Suprapubic skin (tissue), 4 donors: ENCODE measurements around the gene ECI2. TPM values are rescaled to one million over a fixed set of nuclear protein-coding genes. Genes with fewer than 3 reads are reported as not detected.
"Not testable (repeated sequence)": the region's sequence is repeated elsewhere in the genome, so short reads cannot be mapped to it uniquely, and the experiment has no call there.

Source experiments
- DNase-seq, 2 donors: peaks; one replicate each; pipeline ENCODE4 v3.0.0-alpha.2; 2019; ENCODE audit warnings: low spot score in 2 of 2
- H3K27ac ChIP-seq: fragments of 200-600 bp; sonication (generic); one replicate; pipeline ENCODE4 v1.5.1; 2019
- H3K27me3 ChIP-seq: fragments of 200-600 bp; sonication (generic); one replicate; pipeline ENCODE4 v1.5.1; 2019
- H3K36me3 ChIP-seq: fragments of 200-600 bp; sonication (generic); one replicate; pipeline ENCODE4 v1.5.1; 2019
- H3K4me1 ChIP-seq: fragments of 200-600 bp; sonication (generic); one replicate; pipeline ENCODE4 v1.5.1; 2019
- H3K4me3 ChIP-seq: fragments of 200-600 bp; sonication (generic); one replicate; pipeline ENCODE4 v1.5.1; 2019; ENCODE audit warnings: mild to moderate bottlenecking
- H3K9me3 ChIP-seq: fragments of 200-600 bp; sonication (generic); one replicate; pipeline ENCODE4 v1.5.1; 2019
- EP300 ChIP-seq: sonication (generic); formaldehyde crosslinking; IDR thresholded peaks from one replicate; pipeline ENCODE4 v1.6.1; 2017; ENCODE audit warnings: antibody characterized with exemption
- POLR2A ChIP-seq, 2 donors: fragments of 450-650 bp; IDR thresholded peaks; one replicate each; pipeline ENCODE4 v1.6.1; 2017; ENCODE audit warnings: antibody characterized with exemption in 2 of 2, mild to moderate bottlenecking in 2 of 2, moderate library complexity in 2 of 2
- POLR2AphosphoS5 ChIP-seq, 3 donors: sonication (generic); formaldehyde crosslinking; IDR thresholded peaks; one replicate each; pipeline ENCODE4 v1.6.1; 2017; ENCODE audit warnings: antibody characterized with exemption in 3 of 3
- whole genome bisulfite sequencing: methylation state at CpG from one replicate; pipeline ENCODE4 v1.1.5; 2018; 5-methylcytosine and 5-hydroxymethylcytosine counted together
- total RNA-seq, 4 donors: library from RNA; depleted of rRNA; stranded (reverse); fragments of >200 nt; gene quantifications; one replicate each; pipeline ENCODE4 v1.1.0, GENCODE V29; 2016
- TF ChIP-seq, protein P1 (sequence below), 2 donors: fragments of 200-600 bp in 1 of 2; fragments of 450-650 bp in 1 of 2; sonication (generic) in 1 of 2; IDR thresholded peaks; one replicate each; pipeline ENCODE4 v1.5.1; 2016 to 2019; ENCODE audit warnings: antibody characterized with exemption in 2 of 2, mild to moderate bottlenecking in 1 of 2, moderate library complexity in 1 of 2

Gene ECI2
- total RNA-seq, 4 donors from 2014 or later: 18.5 to 48.8 (median 35.4) TPM

GRCh38 chr6:4101298-4101697 is 34.1 kb downstream of the ECI2 start:
- Histone ChIP-seq H3K36me3 (no peaks in the 10 kb centered on the region), H3K4me1 (no peaks in the 10 kb centered on the region), H3K27me3 (no peaks in the 10 kb centered on the region), H3K27ac (no peak overlapping the region), H3K9me3 (no peaks in the 10 kb centered on the region), H3K4me3 (no peak overlapping the region)
- WGBS: 61% methylated on average over 3 of the region's 3 CpGs
- TF ChIP-seq, protein P1, sequence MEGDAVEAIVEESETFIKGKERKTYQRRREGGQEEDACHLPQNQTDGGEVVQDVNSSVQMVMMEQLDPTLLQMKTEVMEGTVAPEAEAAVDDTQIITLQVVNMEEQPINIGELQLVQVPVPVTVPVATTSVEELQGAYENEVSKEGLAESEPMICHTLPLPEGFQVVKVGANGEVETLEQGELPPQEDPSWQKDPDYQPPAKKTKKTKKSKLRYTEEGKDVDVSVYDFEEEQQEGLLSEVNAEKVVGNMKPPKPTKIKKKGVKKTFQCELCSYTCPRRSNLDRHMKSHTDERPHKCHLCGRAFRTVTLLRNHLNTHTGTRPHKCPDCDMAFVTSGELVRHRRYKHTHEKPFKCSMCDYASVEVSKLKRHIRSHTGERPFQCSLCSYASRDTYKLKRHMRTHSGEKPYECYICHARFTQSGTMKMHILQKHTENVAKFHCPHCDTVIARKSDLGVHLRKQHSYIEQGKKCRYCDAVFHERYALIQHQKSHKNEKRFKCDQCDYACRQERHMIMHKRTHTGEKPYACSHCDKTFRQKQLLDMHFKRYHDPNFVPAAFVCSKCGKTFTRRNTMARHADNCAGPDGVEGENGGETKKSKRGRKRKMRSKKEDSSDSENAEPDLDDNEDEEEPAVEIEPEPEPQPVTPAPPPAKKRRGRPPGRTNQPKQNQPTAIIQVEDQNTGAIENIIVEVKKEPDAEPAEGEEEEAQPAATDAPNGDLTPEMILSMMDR (IDR thresholded peaks at IDR 0.05): no peak
- no peak for DNase-seq

DNA sequence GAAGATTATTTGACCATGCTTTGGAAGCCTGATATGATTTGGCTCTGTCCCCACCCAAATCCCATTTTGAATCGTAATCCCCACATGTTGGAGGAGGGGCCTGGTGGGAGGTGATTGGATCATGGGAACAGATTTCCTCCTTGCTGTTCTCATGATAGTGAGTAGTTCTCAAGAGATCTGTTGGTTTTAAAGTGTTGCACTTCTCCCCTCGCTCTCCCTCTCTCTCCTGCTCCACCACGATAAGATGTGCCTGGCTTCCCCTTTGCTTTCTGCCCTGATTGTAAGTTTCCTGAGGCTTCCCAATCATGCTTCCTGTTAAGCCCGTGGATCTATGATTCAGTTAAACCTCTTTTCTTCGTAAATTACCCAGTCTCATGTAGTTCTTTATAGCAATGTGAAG is 34.7 kb downstream of the ECI2 start:
- no peaks in the 10 kb centered on the region for H3K27me3 ChIP-seq
- no peaks in the 10 kb centered on the region for H3K36me3 ChIP-seq
- H3K4me1 ChIP-seq: no peaks in the 10 kb centered on the region
- H3K4me3 ChIP-seq: no peak overlapping the region
- no peak overlapping the region for H3K27ac ChIP-seq
- no peak for DNase-seq
- H3K9me3 ChIP-seq: no peaks in the 10 kb centered on the region
- 82% methylated on average over 5 of the region's 5 CpGs for WGBS
- TF ChIP-seq EP300: no peak
- TF ChIP-seq POLR2A (IDR thresholded peaks at IDR 0.05): no peak
- no peak for TF ChIP-seq POLR2AphosphoS5 (IDR thresholded peaks at IDR 0.05)

DNA sequence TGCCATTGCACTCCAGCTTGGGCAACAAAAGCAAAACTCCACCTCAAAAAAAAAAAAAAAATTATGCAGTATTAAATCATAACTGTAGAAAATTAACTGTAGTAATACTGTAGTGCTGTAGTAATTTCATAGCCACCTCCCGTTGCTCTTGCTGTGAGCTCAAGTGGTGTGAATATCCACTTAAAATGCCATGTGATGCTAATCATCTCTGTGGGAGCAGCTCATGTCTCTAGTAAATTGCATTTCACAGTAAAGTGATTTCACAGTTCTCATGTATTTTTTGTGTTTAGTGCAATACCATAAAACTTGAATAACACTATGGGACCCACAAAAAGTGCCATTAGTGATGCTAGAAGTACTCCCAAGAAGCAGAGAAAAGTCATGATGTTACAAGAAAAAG is 42.1 kb downstream of the ECI2 start:
- no peaks in the 10 kb centered on the region for H3K36me3 ChIP-seq
- no peaks in the 10 kb centered on the region for H3K27me3 ChIP-seq
- H3K4me1 ChIP-seq: no peaks in the 10 kb centered on the region
- no peak for DNase-seq
- H3K4me3 ChIP-seq: no peak overlapping the region
- 39% methylated on average over 1 of the region's 1 CpG for WGBS
- H3K9me3 ChIP-seq: no peaks in the 10 kb centered on the region
- TF ChIP-seq, protein P1 (IDR thresholded peaks at IDR 0.05): no peak
- TF ChIP-seq EP300 (no peak), POLR2A (IDR thresholded peaks at IDR 0.05) (no peak), POLR2AphosphoS5 (IDR thresholded peaks at IDR 0.05) (no peak)
- H3K27ac ChIP-seq: no peak overlapping the region

DNA sequence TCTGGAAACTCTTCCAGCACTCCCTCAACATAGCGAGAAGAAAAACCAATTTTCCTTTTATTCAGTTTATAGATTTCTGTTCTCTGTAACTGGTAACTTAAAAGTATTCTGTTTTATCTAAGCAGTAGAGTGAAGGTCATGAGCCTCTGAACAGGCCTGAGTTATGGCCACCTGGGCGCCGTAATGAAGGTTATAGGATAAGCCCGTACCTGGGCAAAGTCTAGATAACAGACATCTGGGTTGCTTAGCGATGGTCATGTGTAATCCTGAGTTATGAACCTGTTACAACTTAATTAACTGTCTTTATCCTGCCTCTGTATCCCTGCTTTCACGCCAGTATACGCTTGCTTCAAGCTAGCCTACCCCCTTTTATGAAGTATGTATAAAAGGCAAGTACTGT is 43.4 kb downstream of the ECI2 start:
- WGBS: 84% methylated on average over 7 of the region's 7 CpGs

DNA sequence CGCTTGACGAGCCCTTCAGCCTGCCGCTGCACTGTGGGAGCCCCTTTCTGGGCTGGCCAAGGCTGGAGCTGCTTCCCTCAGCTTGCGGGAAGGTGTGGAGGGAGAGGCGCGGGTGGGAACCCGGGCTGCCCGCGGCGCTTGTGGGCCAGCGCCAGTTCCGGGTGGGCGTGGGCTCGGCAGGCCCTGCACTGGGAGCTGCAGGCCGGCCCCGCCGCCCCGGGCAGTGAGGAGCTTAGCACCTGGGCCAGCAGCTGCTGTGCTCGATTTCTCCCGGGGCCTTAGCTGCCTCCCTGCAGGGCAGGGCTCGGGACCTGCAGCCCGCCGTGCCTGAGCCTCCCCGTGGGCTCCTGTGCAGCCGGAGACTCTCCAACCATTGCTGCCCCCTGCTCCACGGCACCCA is 45.3 kb downstream of the ECI2 start:
- H3K9me3 ChIP-seq, DNase-seq, H3K4me1 ChIP-seq, H3K36me3 ChIP-seq, H3K27ac ChIP-seq, H3K4me3 ChIP-seq, H3K27me3 ChIP-seq: not testable (repeated sequence)
- 98% methylated on average over 13 of the region's 26 CpGs for WGBS

More for the DNA sequence above, 43.4 kb downstream of the ECI2 start:
- no peaks in the 10 kb centered on the region for H3K36me3 ChIP-seq
- H3K4me3 ChIP-seq: no peak overlapping the region
- no peak overlapping the region for H3K27ac ChIP-seq
- no peaks in the 10 kb centered on the region for H3K4me1 ChIP-seq
- TF ChIP-seq, protein P1 (IDR thresholded peaks at IDR 0.05): no peak
- TF ChIP-seq POLR2A (IDR thresholded peaks at IDR 0.05) (no peak), EP300 (no peak), POLR2AphosphoS5 (IDR thresholded peaks at IDR 0.05) (no peak)
- no peaks in the 10 kb centered on the region for H3K9me3 ChIP-seq
- no peaks in the 10 kb centered on the region for H3K27me3 ChIP-seq
- DNase-seq: no peak

GRCh38 chr6:4088704-4089103 is 46.7 kb downstream of the ECI2 start:
- TF ChIP-seq EP300 (no peak), POLR2AphosphoS5 (IDR thresholded peaks at IDR 0.05) (no peak), POLR2A (IDR thresholded peaks at IDR 0.05) (no peak)
- TF ChIP-seq, protein P1 (IDR thresholded peaks at IDR 0.05): no peak
- no peaks in the 10 kb centered on the region for H3K36me3 ChIP-seq
- WGBS: 98% methylated on average over 7 of the region's 7 CpGs
- H3K27ac ChIP-seq: no peak overlapping the region
- H3K9me3 ChIP-seq: no peaks in the 10 kb centered on the region
- no peaks in the 10 kb centered on the region for H3K4me1 ChIP-seq
- DNase-seq: no peak
- H3K4me3 ChIP-seq: no peak overlapping the region
- H3K27me3 ChIP-seq: no peaks in the 10 kb centered on the region
